Measurements from ENCODE around the gene FBXO24.
A peak's percentile ranks its signal among the peaks of the same experiment; 100 is the strongest.

- TF ChIP-seq CTCF (IDR thresholded peaks at IDR 0.05): 0 out of 2 replicates have a peak, but pooled peaks have one; percentile 9
- no peak for TF ChIP-seq ZFX (IDR thresholded peaks at IDR 0.05; ENCODE audit: borderline replicate concordance)
Observed at GRCh38 chr7:100585511-100586265, 440 bp upstream of the FBXO24 start, which contains the start of gene LRCH4.

Measured in 22Rv1 (cell line).